Natural killer cell treated with Interleukin-12 subunit alpha and Interleukin-12 subunit beta and Interleukin-15 and Interleukin-18, amount 100 ng/mL, for 72 hours (primary cell): ENCODE data around the gene TMEM14A. TPM values are rescaled to one million over a fixed set of nuclear protein-coding genes. Genes with fewer than 3 reads are reported as not detected.
"Not testable (repeated sequence)": the region's sequence is repeated elsewhere in the genome, so short reads cannot be mapped to it uniquely, and the experiment has no call there.

Experiments used
- ATAC-seq, 2 donors: fragments of 150-1000 bp; cut with Tn5 transposase in 1 of 2; sonication (Bioruptor Pico), chemical (Tn5 transposase) in 1 of 2; 2 replicates each; pipeline ENCODE4 v1.10.0; 2021
- DNase-seq: peaks from one replicate; pipeline ENCODE4 v3.0.0; 2022; ENCODE audit warnings: low spot score
- H3K27ac Mint-ChIP-seq, 2 donors: 1 replicate in 1 of 2; 2 replicates in 1 of 2; pipeline ENCODE4 v1.8.0; 2022; ENCODE audit warnings: mixed read lengths in 2 of 2, mild to moderate bottlenecking in 1 of 2, moderate library complexity in 1 of 2
- H3K27me3 Mint-ChIP-seq, 2 donors: 1 replicate in 1 of 2; 2 replicates in 1 of 2; pipeline ENCODE4 v1.8.0; 2022; ENCODE audit warnings: mixed read lengths in 2 of 2
- H3K36me3 Mint-ChIP-seq: one replicate; pipeline ENCODE4 v1.8.0; 2022; ENCODE audit warnings: mixed read lengths
- H3K4me1 Mint-ChIP-seq, 2 donors: 1 replicate in 1 of 2; 2 replicates in 1 of 2; pipeline ENCODE4 v1.8.0; 2022; ENCODE audit warnings: low read depth in 2 of 2, mixed read lengths in 2 of 2, mild to moderate bottlenecking in 1 of 2
- H3K4me3 Mint-ChIP-seq: one replicate; pipeline ENCODE4 v1.8.0; 2022; ENCODE audit warnings: mixed read lengths
- H3K9me3 Mint-ChIP-seq: 2 replicates; pipeline ENCODE4 v1.8.0; 2022; ENCODE audit warnings: mixed read lengths
- total RNA-seq, 2 donors: library from RNA; stranded (reverse); gene quantifications; one replicate each; pipeline ENCODE4 v1.2.3, GENCODE V29; 2022

TMEM14A gene
- total RNA-seq, 2 donors from 2014 or later: 9.4 to 12.0 TPM

DNA sequence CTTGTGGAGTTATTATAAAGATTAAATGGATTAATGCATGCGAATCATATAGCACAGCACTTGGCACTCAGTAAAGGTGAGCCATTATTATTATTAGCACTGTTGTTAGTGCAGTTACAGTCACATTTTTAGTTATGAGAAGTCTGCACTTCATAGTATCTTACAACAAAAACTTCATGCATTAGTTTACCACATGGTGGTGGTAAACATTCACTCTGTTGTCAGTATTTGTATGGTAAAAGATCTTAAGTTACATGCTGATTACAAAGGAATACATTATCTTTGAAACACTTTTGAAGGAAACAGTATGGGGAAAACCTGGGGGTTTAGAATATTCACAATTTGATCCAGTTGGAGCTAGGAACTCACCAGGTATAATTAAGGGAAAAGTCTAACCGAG lies 20.8 kb downstream of the TMEM14A start:
- Mint-ChIP-seq H3K9me3 (no peaks in the 10 kb centered on the region), H3K36me3 (no peaks in the 10 kb centered on the region), H3K4me3 (no peak overlapping the region), H3K4me1 (no peaks in the 10 kb centered on the region), H3K27me3 (no peaks in the 10 kb centered on the region), H3K27ac (no peak overlapping the region)
- no peak for ATAC-seq
- DNase-seq: no peak

- Mint-ChIP-seq H3K27ac (no peak overlapping the region), H3K9me3 (no peaks in the 10 kb centered on the region), H3K4me1 (no peaks in the 10 kb centered on the region), H3K4me3 (no peak overlapping the region), H3K36me3 (no peaks in the 10 kb centered on the region), H3K27me3 (peaks cover 8 to 10% of the 10 kb centered on the region in 2 donors)
- DNase-seq: no peak
- no peak for ATAC-seq
Measured at GRCh38 chr6:52693773-52694172, 22.9 kb downstream of the TMEM14A start.

GRCh38 chr6:52694404-52694803 lies 23.5 kb downstream of the TMEM14A start:
- no peak for ATAC-seq
- no peak for DNase-seq

GRCh38 chr6:52696418-52696817 lies 25.5 kb downstream of the TMEM14A start:
- no peaks in the 10 kb centered on the region for H3K9me3 Mint-ChIP-seq
- peaks cover 10 to 11% of the 10 kb centered on the region in 2 donors for H3K27me3 Mint-ChIP-seq
- H3K4me1 Mint-ChIP-seq: no peaks in the 10 kb centered on the region
- DNase-seq (no peak), ATAC-seq (no peak)
- no peak overlapping the region for H3K4me3 Mint-ChIP-seq
- no peaks in the 10 kb centered on the region for H3K36me3 Mint-ChIP-seq
- H3K27ac Mint-ChIP-seq: no peak overlapping the region

More at GRCh38 chr6:52694404-52694803, 23.5 kb downstream of the TMEM14A start:
- H3K4me3 Mint-ChIP-seq: no peak overlapping the region
- no peak overlapping the region for H3K27ac Mint-ChIP-seq
- H3K36me3 Mint-ChIP-seq: no peaks in the 10 kb centered on the region
- H3K27me3 Mint-ChIP-seq: peaks cover 8 to 10% of the 10 kb centered on the region in 2 donors
- no peaks in the 10 kb centered on the region for H3K4me1 Mint-ChIP-seq
- no peaks in the 10 kb centered on the region for H3K9me3 Mint-ChIP-seq

- DNase-seq: no peak
- H3K4me1 Mint-ChIP-seq: no peaks in the 10 kb centered on the region
- peaks cover 11 to 17% of the 10 kb centered on the region in 2 donors for H3K27me3 Mint-ChIP-seq
- H3K27ac Mint-ChIP-seq: no peak overlapping the region
- no peak for ATAC-seq
- H3K4me3 Mint-ChIP-seq: no peak overlapping the region
- H3K36me3 Mint-ChIP-seq: no peaks in the 10 kb centered on the region
- H3K9me3 Mint-ChIP-seq: no peaks in the 10 kb centered on the region
Measured at GRCh38 chr6:52697903-52698302, 27.0 kb downstream of the TMEM14A start.

- ATAC-seq (no peak), DNase-seq (no peak)
- Mint-ChIP-seq H3K9me3 (no peaks in the 10 kb centered on the region), H3K4me1 (no peaks in the 10 kb centered on the region), H3K27ac (no peak overlapping the region), H3K4me3 (no peak overlapping the region), H3K27me3 (peaks cover 8 to 16% of the 10 kb centered on the region in 2 donors), H3K36me3 (no peaks in the 10 kb centered on the region)
Measured at GRCh38 chr6:52704060-52704459, 33.1 kb downstream of the TMEM14A start.

GRCh38 chr6:52704781-52705502 lies 34.0 kb downstream of the TMEM14A start:
- not testable (repeated sequence) for DNase-seq, H3K27ac Mint-ChIP-seq, H3K4me1 Mint-ChIP-seq, H3K36me3 Mint-ChIP-seq, ATAC-seq, H3K9me3 Mint-ChIP-seq, H3K4me3 Mint-ChIP-seq
- H3K27me3 Mint-ChIP-seq: peaks cover 9 to 16% of the 10 kb centered on the region in 2 donors

- no peaks in the 10 kb centered on the region for H3K4me1 Mint-ChIP-seq
- no peaks in the 10 kb centered on the region for H3K9me3 Mint-ChIP-seq
- H3K36me3 Mint-ChIP-seq: no peaks in the 10 kb centered on the region
- no peak overlapping the region for H3K27ac Mint-ChIP-seq
- ATAC-seq: no peak
- no peak overlapping the region for H3K4me3 Mint-ChIP-seq
- DNase-seq: no peak
- peaks cover 9 to 16% of the 10 kb centered on the region in 2 donors for H3K27me3 Mint-ChIP-seq
Measured at GRCh38 chr6:52706001-52706400, 35.1 kb downstream of the TMEM14A start.

GRCh38 chr6:52707963-52708680 lies 37.2 kb downstream of the TMEM14A start:
- H3K4me3 Mint-ChIP-seq: no peak overlapping the region
- ATAC-seq: no peak
- no peaks in the 10 kb centered on the region for H3K4me1 Mint-ChIP-seq
- H3K36me3 Mint-ChIP-seq: no peaks in the 10 kb centered on the region
- H3K27ac Mint-ChIP-seq: no peak overlapping the region
- no peak for DNase-seq
- peaks cover 8 to 9% of the 10 kb centered on the region in 2 donors for H3K27me3 Mint-ChIP-seq
- no peaks in the 10 kb centered on the region for H3K9me3 Mint-ChIP-seq

GRCh38 chr6:52712136-52712535 lies 41.2 kb downstream of the TMEM14A start:
- ATAC-seq (no peak), DNase-seq (no peak)
- Mint-ChIP-seq H3K4me3 (no peak overlapping the region), H3K27ac (no peak overlapping the region), H3K9me3 (no peaks in the 10 kb centered on the region), H3K27me3 (peaks cover 7 to 17% of the 10 kb centered on the region in 2 donors), H3K36me3 (no peaks in the 10 kb centered on the region), H3K4me1 (no peaks in the 10 kb centered on the region)

- not testable (repeated sequence) for DNase-seq, ATAC-seq, H3K36me3 Mint-ChIP-seq, H3K27ac Mint-ChIP-seq, H3K4me3 Mint-ChIP-seq, H3K9me3 Mint-ChIP-seq, H3K4me1 Mint-ChIP-seq
- H3K27me3 Mint-ChIP-seq: peaks cover 7 to 13% of the 10 kb centered on the region in 2 donors
Measured at GRCh38 chr6:52714761-52715160, 43.8 kb downstream of the TMEM14A start.

GRCh38 chr6:52718550-52718949 lies 47.6 kb downstream of the TMEM14A start:
- Mint-ChIP-seq H3K36me3 (no peaks in the 10 kb centered on the region), H3K4me3 (no peak overlapping the region), H3K27ac (no peak overlapping the region), H3K9me3 (no peaks in the 10 kb centered on the region), H3K27me3 (peaks cover 17 to 22% of the 10 kb centered on the region in 2 donors), H3K4me1 (no peaks in the 10 kb centered on the region)
- no peak for ATAC-seq
- DNase-seq: no peak

- DNase-seq: no peak
Measured at GRCh38 chr6:52720321-52720720, 49.4 kb downstream of the TMEM14A start.

DNA sequence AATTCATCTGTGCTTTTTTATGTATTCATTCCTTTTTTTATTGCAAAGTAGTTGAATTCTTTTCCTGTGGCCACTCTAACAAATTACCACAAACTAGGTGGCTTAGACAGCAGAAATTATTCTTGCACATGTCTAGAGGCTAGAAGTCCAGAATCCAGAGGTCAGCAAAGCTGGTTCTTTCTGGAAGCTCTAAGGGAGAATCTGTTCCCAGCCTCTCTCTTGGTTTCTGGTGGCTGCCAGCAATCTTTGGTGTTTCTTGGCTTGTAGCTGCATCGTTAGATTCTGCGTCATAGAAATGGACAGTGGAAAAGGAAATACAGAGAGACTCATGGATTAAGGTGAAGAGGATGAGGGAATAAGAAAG lies 53.1 kb downstream of the TMEM14A start:
- Mint-ChIP-seq H3K27me3 (peaks cover 12 to 29% of the 10 kb centered on the region in 2 donors), H3K36me3 (no peaks in the 10 kb centered on the region), H3K4me1 (no peaks in the 10 kb centered on the region), H3K9me3 (no peaks in the 10 kb centered on the region), H3K27ac (no peak overlapping the region), H3K4me3 (no peak overlapping the region)
- DNase-seq (no peak), ATAC-seq (no peak)

More at GRCh38 chr6:52720321-52720720, 49.4 kb downstream of the TMEM14A start:
- Mint-ChIP-seq H3K27ac (no peak overlapping the region), H3K27me3 (peaks cover 15 to 29% of the 10 kb centered on the region in 2 donors), H3K36me3 (no peaks in the 10 kb centered on the region), H3K4me3 (no peak overlapping the region), H3K9me3 (no peaks in the 10 kb centered on the region), H3K4me1 (no peaks in the 10 kb centered on the region)
- ATAC-seq: no peak
